Lower leg skin (tissue), 3 donors: ENCODE data around the gene ALX3.

Experiments
- POLR2A ChIP-seq, 2 donors: fragments of 450-650 bp; IDR thresholded peaks; one replicate each; pipeline ENCODE4 v1.6.1; 2016 to 2017; ENCODE audit warnings: antibody characterized with exemption in 2 of 2, mild to moderate bottlenecking in 1 of 2, moderate library complexity in 1 of 2
- TF ChIP-seq, protein P1 (sequence below), 3 donors: fragments of 450-650 bp; IDR thresholded peaks; one replicate each; pipeline ENCODE4 v1.5.1; 2016; ENCODE audit warnings: antibody characterized with exemption in 3 of 3, mild to moderate bottlenecking in 3 of 3, moderate library complexity in 2 of 3

GRCh38 chr1:110067893-110068645 is 2.4 kb downstream of the ALX3 start:
- TF ChIP-seq, protein P1, sequence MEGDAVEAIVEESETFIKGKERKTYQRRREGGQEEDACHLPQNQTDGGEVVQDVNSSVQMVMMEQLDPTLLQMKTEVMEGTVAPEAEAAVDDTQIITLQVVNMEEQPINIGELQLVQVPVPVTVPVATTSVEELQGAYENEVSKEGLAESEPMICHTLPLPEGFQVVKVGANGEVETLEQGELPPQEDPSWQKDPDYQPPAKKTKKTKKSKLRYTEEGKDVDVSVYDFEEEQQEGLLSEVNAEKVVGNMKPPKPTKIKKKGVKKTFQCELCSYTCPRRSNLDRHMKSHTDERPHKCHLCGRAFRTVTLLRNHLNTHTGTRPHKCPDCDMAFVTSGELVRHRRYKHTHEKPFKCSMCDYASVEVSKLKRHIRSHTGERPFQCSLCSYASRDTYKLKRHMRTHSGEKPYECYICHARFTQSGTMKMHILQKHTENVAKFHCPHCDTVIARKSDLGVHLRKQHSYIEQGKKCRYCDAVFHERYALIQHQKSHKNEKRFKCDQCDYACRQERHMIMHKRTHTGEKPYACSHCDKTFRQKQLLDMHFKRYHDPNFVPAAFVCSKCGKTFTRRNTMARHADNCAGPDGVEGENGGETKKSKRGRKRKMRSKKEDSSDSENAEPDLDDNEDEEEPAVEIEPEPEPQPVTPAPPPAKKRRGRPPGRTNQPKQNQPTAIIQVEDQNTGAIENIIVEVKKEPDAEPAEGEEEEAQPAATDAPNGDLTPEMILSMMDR (IDR thresholded peaks at IDR 0.05) = no peak
- TF ChIP-seq POLR2A (IDR thresholded peaks at IDR 0.05) = no peak
